ENCODE measurements around the gene LTBP1. TPM values are rescaled to one million over a fixed set of nuclear protein-coding genes. Genes with fewer than 3 reads are reported as not detected.

The LTBP1 gene
- total and polyA plus RNA-seq, 2 donors (not counting 1 experiment from before 2014, with no cell fraction given) = 0.69 TPM; not detected in 1

- Mint-ChIP-seq H3K27me3 (peaks cover 20% of the 10 kb centered on the region), H3K9me3 (ENCODE audit: insufficient read depth) (no peaks in the 10 kb centered on the region), H3K27ac (no peak overlapping the region), H3K4me1 (no peaks in the 10 kb centered on the region), H3K4me3 (no peak overlapping the region)
- WGBS (ENCODE audit: insufficient coverage) = 78% methylated on average over 3 of the region's 4 CpGs
- intact Hi-C loops (cut with micrococcal nuclease) = no loop called here
- H3K4me1 ChIP-seq (ENCODE audit: control insufficient read depth in 2 of 2, insufficient read depth in 2 of 2, low read length in 2 of 2) = no peaks in the 10 kb centered on the region
- no peak overlapping the region for H3K4me3 ChIP-seq (ENCODE audit: control extremely low read depth in 1 of 5, extremely low read depth in 1 of 5, insufficient read depth in 1 of 5, low read depth in 2 of 5, low read length in 4 of 5)
- H3K9ac ChIP-seq (ENCODE audit: low read length) = no peak overlapping the region
- H2AFZ ChIP-seq (ENCODE audit: insufficient read depth, low read depth, low read length, poor library complexity, severe bottlenecking) = no peak overlapping the region
- no peak overlapping the region for H3K27ac ChIP-seq (ENCODE audit: low read length in 2 of 2)
- no peaks in the 10 kb centered on the region for H3K9me3 ChIP-seq (ENCODE audit: control extremely low read depth in 1 of 3, control insufficient read depth in 2 of 3, insufficient read depth in 1 of 3, low read length in 2 of 3)
- DNase-seq (no peak), ATAC-seq (ENCODE audit: low read depth) (no peak)
- H3K36me3 ChIP-seq (replicated peaks in 1 of 2; ENCODE audit: control extremely low read depth in 1 of 2, control insufficient read depth in 1 of 2, extremely low read depth in 1 of 2, insufficient read depth in 2 of 2, low read length in 1 of 2) = no peaks in the 10 kb centered on the region
- H4K20me1 ChIP-seq (ENCODE audit: control insufficient read depth, insufficient read depth, low read length, poor library complexity, severe bottlenecking) = no peaks in the 10 kb centered on the region
- H3K4me2 ChIP-seq (replicated peaks; ENCODE audit: low read depth, low read length, poor library complexity, severe bottlenecking) = no peak overlapping the region
- TF ChIP-seq EZH2 (IDR thresholded peaks at IDR 0.05; ENCODE audit: borderline replicate concordance, insufficient read depth, low read depth, low read length, poor library complexity, severe bottlenecking) = no peak
- no peak for TF ChIP-seq CTCF (IDR thresholded peaks at IDR 0.05)
- H3K79me2 ChIP-seq (ENCODE audit: control insufficient read depth, insufficient read depth, low read length) = no peaks in the 10 kb centered on the region
- peaks cover 0 to 5% (median under 1%) of the 10 kb centered on the region in 4 experiments for H3K27me3 ChIP-seq (replicated peaks in 1 of 4; ENCODE audit: control extremely low read depth in 1 of 4, control insufficient read depth in 3 of 4, insufficient read depth in 4 of 4, low read length in 3 of 4)
- ChIA-PET POLR2A (no interaction called here), CTCF (no interaction called here)
These were observed 158.0 kb downstream of the LTBP1 start for GRCh38 chr2:33104726-33105125.

GRCh38 chr2:33106115-33106514 lies 159.4 kb downstream of the LTBP1 start:
- H3K27me3 ChIP-seq (replicated peaks in 1 of 4; ENCODE audit: control extremely low read depth in 1 of 4, control insufficient read depth in 3 of 4, insufficient read depth in 4 of 4, low read length in 3 of 4) = peaks cover 0 to 5% (median 2%) of the 10 kb centered on the region in 4 experiments
- no peaks in the 10 kb centered on the region for H3K9me3 ChIP-seq (ENCODE audit: control extremely low read depth in 1 of 3, control insufficient read depth in 2 of 3, insufficient read depth in 1 of 3, low read length in 2 of 3)
- ChIA-PET POLR2A (no interaction called here), CTCF (no interaction called here)
- no peak overlapping the region for H3K4me3 Mint-ChIP-seq
- H3K79me2 ChIP-seq (ENCODE audit: control insufficient read depth, insufficient read depth, low read length) = no peaks in the 10 kb centered on the region
- no peaks in the 10 kb centered on the region for H3K4me1 Mint-ChIP-seq
- H3K4me3 ChIP-seq (ENCODE audit: control extremely low read depth in 1 of 5, extremely low read depth in 1 of 5, insufficient read depth in 1 of 5, low read depth in 2 of 5, low read length in 4 of 5) = no peak overlapping the region
- peaks cover 20% of the 10 kb centered on the region for H3K27me3 Mint-ChIP-seq
- no peak overlapping the region for H3K9ac ChIP-seq (ENCODE audit: low read length)
- no peak overlapping the region for H3K4me2 ChIP-seq (replicated peaks; ENCODE audit: low read depth, low read length, poor library complexity, severe bottlenecking)
- DNase-seq (no peak), ATAC-seq (ENCODE audit: low read depth) (no peak)
- H3K9me3 Mint-ChIP-seq (ENCODE audit: insufficient read depth) = no peaks in the 10 kb centered on the region
- no peak overlapping the region for H3K27ac Mint-ChIP-seq
- no peaks in the 10 kb centered on the region for H3K36me3 ChIP-seq (replicated peaks in 1 of 2; ENCODE audit: control extremely low read depth in 1 of 2, control insufficient read depth in 1 of 2, extremely low read depth in 1 of 2, insufficient read depth in 2 of 2, low read length in 1 of 2)
- H3K27ac ChIP-seq (ENCODE audit: low read length in 2 of 2) = no peak overlapping the region
- intact Hi-C loops (cut with micrococcal nuclease) = no loop called here
- no peaks in the 10 kb centered on the region for H4K20me1 ChIP-seq (ENCODE audit: control insufficient read depth, insufficient read depth, low read length, poor library complexity, severe bottlenecking)
- no peaks in the 10 kb centered on the region for H3K4me1 ChIP-seq (ENCODE audit: control insufficient read depth in 2 of 2, insufficient read depth in 2 of 2, low read length in 2 of 2)
- TF ChIP-seq EZH2 (IDR thresholded peaks at IDR 0.05; ENCODE audit: borderline replicate concordance, insufficient read depth, low read depth, low read length, poor library complexity, severe bottlenecking) = no peak
- H2AFZ ChIP-seq (ENCODE audit: insufficient read depth, low read depth, low read length, poor library complexity, severe bottlenecking) = no peak overlapping the region
